SHP77 treated with DMSO at 0.1 percent for 48 hours (cell line): ENCODE data around the gene PLK5.
"Not testable (repeated sequence)": the region's sequence is repeated elsewhere in the genome, so short reads cannot be mapped to it uniquely, and the experiment has no call there.

Experiments used
- DNase-seq: peaks from one replicate; lab custom pipeline; 2025; lab: John Stamatoyannopoulos, UW

The PLK5 gene

DNA sequence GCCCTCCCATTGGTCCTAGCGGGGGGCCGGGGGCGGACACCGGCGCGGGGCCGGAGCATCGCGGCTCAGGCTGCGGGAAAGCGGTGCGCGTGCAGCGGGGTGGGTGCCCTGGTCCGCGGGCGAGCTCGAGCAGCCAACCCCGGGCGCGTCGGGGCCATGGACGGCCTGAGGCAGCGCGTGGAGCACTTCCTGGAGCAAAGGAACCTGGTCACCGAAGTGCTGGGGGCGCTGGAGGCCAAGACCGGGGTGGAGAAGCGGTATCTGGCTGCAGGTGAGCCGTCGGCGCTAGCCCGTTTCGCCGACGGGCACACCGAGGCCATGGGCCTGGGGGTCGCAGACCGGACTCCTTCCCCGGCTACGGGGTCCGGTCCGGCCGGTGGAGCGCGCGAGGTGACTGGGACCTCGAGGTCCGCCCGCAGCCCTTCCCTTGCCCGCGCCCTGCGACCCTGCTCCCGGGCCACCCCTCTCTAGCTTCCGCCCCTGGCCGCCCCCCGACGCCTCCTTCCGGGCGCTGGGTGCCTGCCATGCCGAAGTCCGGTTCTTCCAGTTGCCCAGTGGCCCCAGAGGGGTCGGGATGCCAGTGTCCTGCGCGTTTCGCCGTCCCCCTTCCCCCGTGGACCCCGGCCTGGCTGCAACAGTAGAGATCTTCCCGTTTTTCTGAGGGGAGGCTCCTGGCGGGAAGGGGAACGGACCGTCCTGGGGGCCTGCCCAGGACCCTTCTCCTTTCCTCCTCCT is 32.6 kb upstream of the PLK5 start, which contains the start of gene REEP6:
Gene REEP6 (plus strand): TSS at position 68 of the 735 bp plus-strand sequence. CDS start 89 bp downstream, at position 157.
- no peak for DNase-seq

GRCh38 chr19:1491849-1492170 is 32.1 kb upstream of the PLK5 start:
- DNase-seq = no peak

DNA sequence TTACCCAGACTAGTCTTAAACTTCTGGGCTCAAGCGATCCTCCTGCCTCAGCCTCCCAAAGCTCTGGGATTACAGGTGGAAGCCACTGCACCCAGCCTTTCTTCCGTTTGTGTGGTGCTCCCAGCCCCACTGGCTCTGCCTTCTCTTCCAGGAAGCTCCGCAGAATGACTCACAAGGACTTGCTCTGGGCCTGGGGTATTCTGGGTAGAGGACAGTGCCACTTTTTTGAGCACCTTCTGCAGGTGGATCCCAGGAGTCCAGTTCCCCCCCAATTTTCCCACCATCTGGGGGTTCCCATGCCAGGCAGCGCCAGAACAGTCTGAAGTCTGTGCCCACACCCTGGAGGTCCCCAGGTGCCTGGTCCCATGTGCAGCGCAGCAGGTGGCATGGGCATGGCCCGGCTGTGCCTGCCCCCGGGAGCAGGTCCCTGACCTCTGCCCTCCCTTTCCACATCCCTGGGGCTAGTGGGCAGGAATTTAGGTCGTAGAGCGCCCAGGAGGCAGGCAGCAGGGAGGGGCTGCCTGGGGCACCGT is 31.3 kb upstream of the PLK5 start:
- DNase-seq = no peak

- DNase-seq = no peak
Measured at GRCh38 chr19:1494115-1494815, 29.6 kb upstream of the PLK5 start.

GRCh38 chr19:1495051-1495798 is 28.7 kb upstream of the PLK5 start:
- no peak for DNase-seq

GRCh38 chr19:1495799-1496713 is 27.8 kb upstream of the PLK5 start:
- no peak for DNase-seq

DNA sequence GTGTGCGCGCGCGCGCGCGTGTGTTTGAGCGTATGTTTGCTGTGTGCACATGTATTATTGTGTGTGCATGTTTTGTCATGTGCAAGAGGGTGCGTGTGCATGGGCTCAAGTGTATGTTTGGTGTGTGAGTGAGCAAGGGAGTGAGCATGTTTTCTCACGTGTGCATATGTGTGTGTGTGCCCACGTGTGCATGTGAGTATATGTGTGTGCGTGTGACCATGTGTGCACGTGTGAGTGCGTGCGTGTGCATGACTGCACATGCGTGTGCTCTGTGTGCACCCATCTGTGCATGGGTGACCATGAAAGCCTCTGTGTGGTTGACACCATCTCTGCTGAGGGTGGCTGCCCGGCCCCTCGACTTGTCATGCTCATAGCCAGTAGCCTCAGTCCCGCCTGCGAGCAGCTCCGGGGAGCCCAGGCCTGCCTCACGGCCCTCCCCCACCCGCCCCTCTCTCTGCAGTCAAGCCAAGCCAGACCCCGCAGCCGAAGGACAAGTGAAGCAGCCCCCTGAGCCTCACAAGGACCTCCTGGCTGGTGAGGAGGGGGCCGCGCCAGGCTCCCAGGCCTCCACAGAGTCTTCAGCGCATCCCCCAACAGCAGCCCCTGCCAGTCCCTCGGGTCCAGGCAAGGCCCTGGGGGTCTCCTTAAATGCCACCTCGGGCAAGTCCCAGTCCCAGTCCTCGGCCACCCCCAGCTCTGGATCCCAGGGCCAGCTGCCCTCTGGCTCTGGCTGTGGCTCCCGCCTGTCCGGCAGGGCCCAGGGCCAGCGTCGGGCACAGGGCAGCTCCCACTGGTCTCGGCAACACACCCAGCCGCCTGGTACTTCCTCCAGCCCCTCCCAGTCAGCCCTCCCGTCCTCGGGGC is 26.9 kb upstream of the PLK5 start:
- no peak for DNase-seq

DNA sequence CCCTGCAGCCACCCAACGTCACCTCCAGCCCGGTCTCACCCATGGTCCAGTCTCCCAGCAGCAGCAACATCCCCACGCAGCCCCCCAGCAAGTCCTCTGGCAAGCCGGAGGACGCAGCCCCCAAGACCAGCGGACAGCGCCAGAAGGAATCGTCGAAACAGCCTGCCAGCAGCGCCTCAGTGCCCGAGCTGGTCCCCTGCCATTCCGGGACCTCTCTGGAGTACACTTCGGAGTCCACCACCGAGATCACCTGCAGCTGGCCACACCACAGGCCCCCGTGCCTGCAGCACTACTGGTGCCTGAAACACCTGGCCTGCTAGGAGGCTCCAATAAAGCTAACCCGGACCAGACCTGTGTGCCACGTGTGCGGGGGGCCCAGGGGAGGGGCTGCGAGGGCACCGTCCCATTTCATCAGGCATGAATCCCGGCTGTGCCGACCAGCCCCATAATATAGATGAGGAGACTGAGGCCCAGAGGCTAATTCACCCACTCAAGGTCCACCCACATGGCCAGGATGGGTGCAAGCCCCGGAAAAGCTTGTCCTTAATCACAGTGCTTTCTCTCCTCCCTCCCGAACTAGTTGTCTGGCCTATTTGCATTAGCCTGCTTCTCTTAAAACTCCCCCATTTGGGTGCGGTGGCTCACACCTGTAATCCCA is 26.2 kb upstream of the PLK5 start:
- DNase-seq = no peak

DNA sequence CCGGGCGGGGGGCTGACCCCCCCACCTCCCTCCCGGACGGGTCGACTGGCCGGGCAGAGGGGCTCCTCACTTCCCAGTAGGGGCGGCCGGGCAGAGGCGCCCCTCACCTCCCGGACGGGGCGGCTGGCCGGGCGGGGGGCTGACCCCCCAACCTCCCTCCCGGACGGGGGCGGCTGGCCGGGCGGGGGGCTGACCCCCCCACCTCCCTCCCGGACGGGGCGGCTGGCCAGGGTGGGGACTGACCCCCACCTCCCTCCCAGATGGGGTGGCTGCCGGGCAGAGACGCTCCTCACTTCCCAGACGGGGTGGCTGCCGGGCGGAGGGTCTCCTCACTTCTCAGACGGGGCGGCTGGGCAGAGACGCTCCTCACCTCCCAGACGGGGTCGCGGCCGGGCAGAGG is 24.6 kb upstream of the PLK5 start:
- DNase-seq = not testable (repeated sequence)

DNA sequence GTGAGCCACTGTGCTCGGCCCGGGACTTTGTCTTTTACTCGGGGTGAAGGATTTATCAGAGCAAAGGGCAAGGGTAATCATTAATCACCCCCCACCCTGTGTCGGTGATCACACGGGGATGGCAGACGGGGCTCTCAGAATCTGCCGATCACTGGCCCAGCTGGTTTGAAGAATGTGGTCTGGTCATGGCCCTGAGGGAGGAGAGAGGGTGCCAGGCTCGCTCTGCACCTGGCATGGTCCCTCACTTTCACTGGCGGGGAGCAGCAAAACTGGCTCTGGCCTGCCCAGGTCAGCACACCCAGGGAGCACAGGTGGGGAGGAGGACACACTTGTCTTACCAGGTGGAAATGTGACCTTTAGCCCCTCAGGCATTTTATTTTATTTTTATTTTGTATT is 22.7 kb upstream of the PLK5 start:
- no peak for DNase-seq

DNA sequence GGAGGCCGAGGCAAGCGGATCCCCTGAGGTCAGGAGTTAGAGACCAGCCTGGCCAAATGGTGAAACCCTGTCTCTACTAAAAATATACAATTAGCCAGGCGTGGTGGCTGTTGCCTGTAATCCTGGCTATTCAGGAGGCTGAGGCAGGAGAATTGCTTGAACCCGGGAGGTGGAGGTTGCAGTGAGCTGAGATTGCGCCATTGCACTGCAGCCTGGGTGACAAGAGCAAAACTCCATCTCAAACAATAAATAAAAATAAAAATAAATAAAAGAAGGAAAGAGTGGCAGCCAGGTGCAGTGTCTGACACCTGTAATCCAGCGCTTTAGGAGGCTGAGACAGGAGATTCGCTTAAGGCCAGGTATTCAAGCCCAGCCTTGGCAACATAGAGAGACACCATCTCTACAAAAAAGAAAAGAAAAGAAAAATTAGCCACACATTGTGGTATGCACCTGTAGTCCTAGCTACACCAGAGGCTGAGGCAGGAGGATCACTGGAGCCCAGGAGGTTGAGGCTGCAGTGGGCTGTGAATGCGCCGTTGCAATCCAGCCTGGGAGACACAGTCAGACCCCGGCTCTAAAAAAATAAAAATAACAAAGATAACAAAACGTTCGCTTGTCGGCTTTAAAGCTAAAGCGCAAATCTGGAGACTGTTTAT is 21.3 kb upstream of the PLK5 start:
- no peak for DNase-seq

DNA sequence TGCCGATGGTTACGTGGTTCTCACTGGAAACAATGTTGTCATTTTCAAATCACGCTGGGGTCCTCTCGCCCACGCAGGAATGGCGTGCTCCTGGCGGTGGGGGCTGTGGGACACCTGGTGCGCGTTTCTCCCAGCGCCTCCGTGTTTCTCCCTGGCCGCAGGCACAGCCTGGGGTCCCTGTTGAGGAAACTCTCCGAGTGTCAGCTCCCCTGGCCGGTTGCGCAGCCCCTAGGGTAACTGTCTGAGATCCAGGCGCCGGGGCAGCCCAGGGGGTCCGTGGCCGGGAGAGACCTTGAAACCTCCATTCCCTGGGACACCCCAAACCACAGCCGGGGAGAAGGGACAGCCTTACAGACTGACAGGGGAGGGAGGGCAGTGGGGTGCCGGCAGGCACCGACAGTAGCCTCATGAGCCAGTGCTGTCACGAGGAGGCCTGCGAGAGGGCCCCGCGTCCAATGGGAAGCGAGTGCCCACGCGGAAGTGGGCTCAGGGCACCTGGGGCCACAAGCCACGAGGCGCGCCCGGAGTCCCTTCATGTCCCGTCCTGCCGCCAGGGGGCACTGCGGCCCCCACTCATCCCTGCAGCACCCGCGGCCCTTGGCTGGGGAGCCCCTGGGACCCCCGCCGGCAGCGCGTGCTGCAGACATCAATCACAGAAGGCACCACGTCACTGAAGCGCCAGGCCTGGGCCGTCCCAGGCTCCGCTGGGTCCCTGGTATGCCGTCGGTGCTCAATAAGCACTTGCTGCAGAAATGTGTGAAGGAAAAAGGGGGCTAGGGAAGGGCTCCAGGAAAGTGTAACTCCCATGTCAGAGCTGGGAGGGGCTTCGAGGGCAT is 20.6 kb upstream of the PLK5 start:
- DNase-seq = peak; percentile 2

DNA sequence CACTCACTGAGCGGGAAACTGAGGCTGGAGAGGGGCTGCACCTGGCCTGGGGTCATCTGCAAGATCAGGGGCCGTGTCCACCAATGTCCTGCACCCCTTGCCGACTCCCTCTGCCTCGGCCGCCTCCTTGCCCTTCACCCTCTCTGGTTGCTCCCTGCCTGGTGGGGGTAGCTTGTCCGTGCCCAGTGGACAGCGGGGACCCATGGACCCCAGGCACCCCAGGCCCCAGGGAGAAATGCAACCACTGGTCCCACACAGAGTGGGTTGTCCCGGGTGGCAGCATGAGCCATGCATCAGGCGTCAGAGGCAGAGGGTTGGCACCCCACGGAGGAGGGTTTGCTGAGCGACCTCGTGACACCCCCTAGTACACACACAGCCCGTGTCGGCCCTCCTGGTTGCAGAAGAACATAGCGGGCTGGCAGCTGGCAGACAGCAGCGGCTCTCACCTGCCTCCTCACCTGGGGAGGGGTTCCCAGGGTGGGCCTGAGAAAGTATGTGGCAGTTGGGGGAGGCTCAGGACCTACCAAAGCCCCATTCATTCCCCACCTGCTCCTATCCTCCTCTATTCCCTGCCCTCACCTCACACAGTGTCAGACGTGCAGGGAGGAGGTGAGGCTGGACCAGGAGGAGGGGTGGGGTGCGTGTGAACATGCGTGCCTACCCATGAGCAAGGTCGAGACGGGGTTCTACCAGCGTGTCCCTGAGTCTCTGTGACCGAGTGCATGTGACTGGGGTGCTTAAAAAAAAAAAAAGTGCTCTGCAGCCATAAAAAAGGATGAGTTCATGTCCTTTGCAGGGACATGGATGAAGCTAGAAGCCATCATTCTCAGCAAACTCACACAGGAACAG is 19.7 kb upstream of the PLK5 start:
- no peak for DNase-seq

- no peak for DNase-seq
Measured at GRCh38 chr19:1505012-1505411, 18.9 kb upstream of the PLK5 start.

DNA sequence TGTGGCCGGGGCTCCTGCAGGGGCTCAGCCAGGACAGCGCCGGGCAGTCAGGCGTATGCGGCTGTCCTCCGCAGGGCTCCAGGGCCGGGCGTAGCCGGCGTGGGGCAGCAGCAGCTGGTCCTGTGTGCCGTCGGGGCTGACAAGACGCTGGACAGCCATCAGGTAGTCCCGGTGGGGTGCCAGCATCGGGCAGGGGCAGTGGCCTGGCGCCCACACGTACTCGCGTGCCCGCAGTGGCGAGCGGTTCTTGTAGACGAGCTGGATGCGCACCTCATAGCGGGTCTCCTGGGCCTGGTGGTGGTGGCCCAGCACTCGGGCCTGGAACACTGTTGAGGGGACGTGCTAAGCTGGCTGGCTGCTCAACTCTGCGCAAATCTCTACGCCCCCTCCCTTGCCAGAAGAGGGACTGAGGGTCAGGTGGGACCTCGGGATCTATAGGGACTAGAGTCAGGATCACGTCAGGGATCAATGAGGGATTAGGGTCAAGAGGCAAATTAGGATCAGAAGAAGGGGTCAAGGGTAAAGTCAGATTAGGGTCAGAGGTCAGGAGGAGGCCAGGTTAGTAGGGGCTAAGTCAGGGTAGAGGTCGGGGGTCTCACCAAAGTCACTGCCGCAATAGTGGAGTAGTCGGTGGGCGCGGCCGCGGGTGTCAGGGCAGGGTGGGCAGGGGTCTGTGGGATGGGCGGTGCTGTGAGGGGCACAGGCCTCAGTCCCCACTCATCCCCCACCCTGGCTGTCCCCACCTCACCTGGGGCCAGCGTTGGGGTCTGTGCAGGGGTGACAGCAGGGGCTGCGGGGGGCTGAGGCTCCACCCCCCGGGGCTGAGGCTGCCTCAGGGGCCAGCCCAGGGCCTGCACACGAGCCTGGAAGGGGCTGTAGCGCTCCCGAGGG is 17.6 kb upstream of the PLK5 start:
- DNase-seq = no peak

- DNase-seq = no peak
Measured at GRCh38 chr19:1507192-1507660, 16.7 kb upstream of the PLK5 start.
